Parathyroid adenoma (tissue), 2 donors: ENCODE measurements around the gene RGS11.

ENCODE experiments used
- H2AFZ ChIP-seq: fragments of 300-600 bp; sonication (generic); one replicate; pipeline ENCODE4 v1.7.0; 2017; ENCODE audit warnings: antibody characterized with exemption, mild to moderate bottlenecking
- H3K27ac ChIP-seq: fragments of 300-600 bp; sonication (generic); one replicate; pipeline ENCODE4 v1.7.0; 2017
- H3K27me3 ChIP-seq: fragments of 300-600 bp; sonication (generic); one replicate; pipeline ENCODE4 v1.7.0; 2017; ENCODE audit warnings: low read length; ENCODE audit not compliant: control insufficient read depth, insufficient read depth
- H3K36me3 ChIP-seq: fragments of 300-600 bp; sonication (generic); one replicate; pipeline ENCODE4 v1.7.0; 2017; ENCODE audit warnings: low read length; ENCODE audit not compliant: control insufficient read depth, insufficient read depth
- H3K4me1 ChIP-seq: fragments of 300-600 bp; sonication (generic); one replicate; pipeline ENCODE4 v1.7.0; 2017; ENCODE audit warnings: control low read depth
- H3K4me2 ChIP-seq: fragments of 300-600 bp; sonication (generic); one replicate; pipeline ENCODE4 v1.7.0; 2017; ENCODE audit warnings: low read length
- H3K4me3 ChIP-seq: fragments of 300-600 bp; sonication (generic); one replicate; pipeline ENCODE4 v1.7.0; 2017; ENCODE audit warnings: low read depth, low read length
- H3K79me2 ChIP-seq: fragments of 300-600 bp; sonication (generic); one replicate; pipeline ENCODE4 v1.7.0; 2017; ENCODE audit warnings: control low read depth
- H3K9ac ChIP-seq: fragments of 300-600 bp; sonication (generic); one replicate; pipeline ENCODE4 v1.7.0; 2017; ENCODE audit warnings: mild to moderate bottlenecking
- H3K9me3 ChIP-seq: fragments of 300-600 bp; sonication (generic); one replicate; pipeline ENCODE4 v1.7.0; 2017; ENCODE audit warnings: low read length; ENCODE audit not compliant: control insufficient read depth
- CTCF ChIP-seq: fragments of 300-600 bp; sonication (generic); IDR thresholded peaks from one replicate; pipeline ENCODE4 v1.7.0; 2017; ENCODE audit warnings: antibody characterized with exemption, mild to moderate bottlenecking
- donor health status: primary hyperparathyroidism.

The RGS11 gene

GRCh38 chr16:247027-247426, 28.7 kb downstream of the RGS11 start:
- Histone ChIP-seq H3K27ac (no peak overlapping the region), H3K9me3 (no peaks in the 10 kb centered on the region), H3K4me2 (no peak overlapping the region), H3K79me2 (peaks cover 16% of the 10 kb centered on the region), H3K4me1 (no peaks in the 10 kb centered on the region), H3K36me3 (no peaks in the 10 kb centered on the region), H2AFZ (no peak overlapping the region), H3K4me3 (no peak overlapping the region), H3K9ac (no peak overlapping the region), H3K27me3 (no peaks in the 10 kb centered on the region)
- no peak for TF ChIP-seq CTCF

GRCh38 chr16:245105-245504, 30.6 kb downstream of the RGS11 start:
- no peak for TF ChIP-seq CTCF
- H3K9me3 ChIP-seq, result no peaks in the 10 kb centered on the region
- no peak overlapping the region for H3K27ac ChIP-seq
- H3K9ac ChIP-seq, result no peak overlapping the region
- no peak overlapping the region for H3K4me2 ChIP-seq
- no peak overlapping the region for H3K4me3 ChIP-seq
- H3K4me1 ChIP-seq, result no peaks in the 10 kb centered on the region
- no peaks in the 10 kb centered on the region for H3K27me3 ChIP-seq
- no peaks in the 10 kb centered on the region for H3K36me3 ChIP-seq
- H2AFZ ChIP-seq, result no peak overlapping the region
- peaks cover 23% of the 10 kb centered on the region for H3K79me2 ChIP-seq

GRCh38 chr16:243348-243747, 32.4 kb downstream of the RGS11 start:
- Histone ChIP-seq H3K79me2 (peaks cover 22% of the 10 kb centered on the region), H3K4me3 (no peak overlapping the region), H3K27me3 (no peaks in the 10 kb centered on the region), H2AFZ (no peak overlapping the region), H3K4me2 (no peak overlapping the region), H3K4me1 (no peaks in the 10 kb centered on the region), H3K9ac (no peak overlapping the region), H3K36me3 (no peaks in the 10 kb centered on the region), H3K27ac (no peak overlapping the region), H3K9me3 (no peaks in the 10 kb centered on the region)
- TF ChIP-seq CTCF, result no peak

- no peak overlapping the region for H3K27ac ChIP-seq
These were observed 33.5 kb downstream of the RGS11 start for GRCh38 chr16:242281-242680.

More at GRCh38 chr16:242281-242680, 33.5 kb downstream of the RGS11 start:
- Histone ChIP-seq H3K4me1 (no peaks in the 10 kb centered on the region), H3K4me2 (no peak overlapping the region), H3K79me2 (peaks cover 25% of the 10 kb centered on the region), H3K9ac (no peak overlapping the region), H3K9me3 (no peaks in the 10 kb centered on the region), H3K27me3 (no peaks in the 10 kb centered on the region), H2AFZ (no peak overlapping the region), H3K36me3 (no peaks in the 10 kb centered on the region), H3K4me3 (no peak overlapping the region)
- no peak for TF ChIP-seq CTCF
